Prostate gland (tissue), 1 donor: ENCODE measurements around the gene SLC27A6.

ENCODE experiments used
- POLR2A ChIP-seq: fragments of 450-650 bp; IDR thresholded peaks from one replicate; pipeline ENCODE4 v1.6.1; 2016; ENCODE audit warnings: antibody characterized with exemption, mild to moderate bottlenecking
- POLR2AphosphoS5 ChIP-seq: sonication (generic); formaldehyde crosslinking; IDR thresholded peaks from one replicate; pipeline ENCODE4 v1.6.1; 2017; ENCODE audit warnings: antibody characterized with exemption

- TF ChIP-seq POLR2A = no peak
- TF ChIP-seq POLR2AphosphoS5 = no peak
Measured at GRCh38 chr5:129077433-129078075, 112.3 kb downstream of the SLC27A6 start.
